Stimulated activated naive CD8-positive, alpha-beta T cell treated with anti-CD3 and anti-CD28 coated beads, Interleukin-15, Interleukin-2, amounts not matched to agents 100 ng/mL and 50 ng/mL, for 24 hours (primary cell): ENCODE measurements around the gene ABTB1.

ENCODE experiments used
- H3K27ac Mint-ChIP-seq: one replicate; pipeline ENCODE4 v1.8.0; 2021; ENCODE audit warnings: mild to moderate bottlenecking, mixed read lengths
- H3K27me3 Mint-ChIP-seq: one replicate; pipeline ENCODE4 v1.8.0; 2021; ENCODE audit warnings: mixed read lengths
- H3K36me3 Mint-ChIP-seq: one replicate; pipeline ENCODE4 v1.8.0; 2021; ENCODE audit warnings: low read depth, mixed read lengths
- H3K4me1 Mint-ChIP-seq: one replicate; pipeline ENCODE4 v1.8.0; 2021; ENCODE audit warnings: low read depth, mixed read lengths
- H3K4me3 Mint-ChIP-seq: one replicate; pipeline ENCODE4 v1.8.0; 2021; ENCODE audit warnings: mild to moderate bottlenecking, mixed read lengths
- H3K9me3 Mint-ChIP-seq: one replicate; pipeline ENCODE4 v1.8.0; 2021; ENCODE audit warnings: mixed read lengths

ABTB1 gene

GRCh38 chr3:127710155-127710941 lies 37.6 kb downstream of the ABTB1 start:
- H3K36me3 Mint-ChIP-seq = no peaks in the 10 kb centered on the region
- H3K4me1 Mint-ChIP-seq = no peaks in the 10 kb centered on the region
- no peak overlapping the region for H3K4me3 Mint-ChIP-seq
- H3K27ac Mint-ChIP-seq = peak overlapping the region; percentile 29
- no peaks in the 10 kb centered on the region for H3K27me3 Mint-ChIP-seq
- H3K9me3 Mint-ChIP-seq = no peaks in the 10 kb centered on the region

- Mint-ChIP-seq H3K36me3 (no peaks in the 10 kb centered on the region), H3K4me3 (no peak overlapping the region), H3K9me3 (no peaks in the 10 kb centered on the region), H3K4me1 (no peaks in the 10 kb centered on the region), H3K27me3 (no peaks in the 10 kb centered on the region), H3K27ac (no peak overlapping the region)
These were observed 38.4 kb downstream of the ABTB1 start for GRCh38 chr3:127711021-127711695.

GRCh38 chr3:127711896-127712295 lies 39.1 kb downstream of the ABTB1 start:
- H3K9me3 Mint-ChIP-seq = no peaks in the 10 kb centered on the region
- no peaks in the 10 kb centered on the region for H3K36me3 Mint-ChIP-seq
- H3K27me3 Mint-ChIP-seq = no peaks in the 10 kb centered on the region
- H3K4me1 Mint-ChIP-seq = no peaks in the 10 kb centered on the region
- H3K27ac Mint-ChIP-seq = no peak overlapping the region
- no peak overlapping the region for H3K4me3 Mint-ChIP-seq

GRCh38 chr3:127712461-127712860 lies 39.7 kb downstream of the ABTB1 start:
- Mint-ChIP-seq H3K4me1 (no peaks in the 10 kb centered on the region), H3K27me3 (no peaks in the 10 kb centered on the region), H3K36me3 (no peaks in the 10 kb centered on the region), H3K4me3 (no peak overlapping the region), H3K9me3 (no peaks in the 10 kb centered on the region), H3K27ac (no peak overlapping the region)

- Mint-ChIP-seq H3K4me3 (no peak overlapping the region), H3K9me3 (no peaks in the 10 kb centered on the region), H3K27me3 (no peaks in the 10 kb centered on the region), H3K27ac (no peak overlapping the region), H3K4me1 (no peaks in the 10 kb centered on the region), H3K36me3 (no peaks in the 10 kb centered on the region)
These were observed 40.4 kb downstream of the ABTB1 start for GRCh38 chr3:127712881-127713771.

GRCh38 chr3:127714125-127714571 lies 41.4 kb downstream of the ABTB1 start:
- H3K27me3 Mint-ChIP-seq = no peaks in the 10 kb centered on the region
- no peaks in the 10 kb centered on the region for H3K4me1 Mint-ChIP-seq
- no peaks in the 10 kb centered on the region for H3K9me3 Mint-ChIP-seq
- H3K4me3 Mint-ChIP-seq = no peak overlapping the region
- no peak overlapping the region for H3K27ac Mint-ChIP-seq
- H3K36me3 Mint-ChIP-seq = no peaks in the 10 kb centered on the region

GRCh38 chr3:127714866-127715265 lies 42.1 kb downstream of the ABTB1 start:
- Mint-ChIP-seq H3K36me3 (no peaks in the 10 kb centered on the region), H3K9me3 (no peaks in the 10 kb centered on the region), H3K4me1 (no peaks in the 10 kb centered on the region), H3K27me3 (no peaks in the 10 kb centered on the region), H3K27ac (no peak overlapping the region), H3K4me3 (no peak overlapping the region)

GRCh38 chr3:127715532-127715931 lies 42.8 kb downstream of the ABTB1 start:
- Mint-ChIP-seq H3K4me3 (no peak overlapping the region), H3K4me1 (no peaks in the 10 kb centered on the region), H3K27ac (no peak overlapping the region), H3K36me3 (no peaks in the 10 kb centered on the region), H3K27me3 (no peaks in the 10 kb centered on the region), H3K9me3 (no peaks in the 10 kb centered on the region)

GRCh38 chr3:127716384-127716783 lies 43.6 kb downstream of the ABTB1 start:
- Mint-ChIP-seq H3K27ac (no peak overlapping the region), H3K9me3 (no peaks in the 10 kb centered on the region), H3K27me3 (no peaks in the 10 kb centered on the region), H3K4me1 (no peaks in the 10 kb centered on the region), H3K36me3 (no peaks in the 10 kb centered on the region), H3K4me3 (no peak overlapping the region)

GRCh38 chr3:127717357-127718244 lies 44.8 kb downstream of the ABTB1 start:
- H3K4me1 Mint-ChIP-seq = no peaks in the 10 kb centered on the region
- H3K9me3 Mint-ChIP-seq = no peaks in the 10 kb centered on the region

GRCh38 chr3:127718245-127718915 lies 45.6 kb downstream of the ABTB1 start:
- H3K36me3 Mint-ChIP-seq = no peaks in the 10 kb centered on the region
- H3K9me3 Mint-ChIP-seq = no peaks in the 10 kb centered on the region
- no peak overlapping the region for H3K4me3 Mint-ChIP-seq
- no peaks in the 10 kb centered on the region for H3K27me3 Mint-ChIP-seq
- H3K4me1 Mint-ChIP-seq = no peaks in the 10 kb centered on the region
- no peak overlapping the region for H3K27ac Mint-ChIP-seq

More at GRCh38 chr3:127717357-127718244, 44.8 kb downstream of the ABTB1 start:
- Mint-ChIP-seq H3K36me3 (no peaks in the 10 kb centered on the region), H3K27me3 (no peaks in the 10 kb centered on the region), H3K4me3 (no peak overlapping the region), H3K27ac (no peak overlapping the region)

GRCh38 chr3:127718916-127719290 lies 46.2 kb downstream of the ABTB1 start:
- no peaks in the 10 kb centered on the region for H3K4me1 Mint-ChIP-seq

GRCh38 chr3:127719369-127719768 lies 46.6 kb downstream of the ABTB1 start:
- Mint-ChIP-seq H3K9me3 (no peaks in the 10 kb centered on the region), H3K36me3 (no peaks in the 10 kb centered on the region), H3K27ac (no peak overlapping the region), H3K4me3 (no peak overlapping the region), H3K4me1 (no peaks in the 10 kb centered on the region), H3K27me3 (no peaks in the 10 kb centered on the region)

More at GRCh38 chr3:127718916-127719290, 46.2 kb downstream of the ABTB1 start:
- Mint-ChIP-seq H3K4me3 (no peak overlapping the region), H3K27ac (no peak overlapping the region), H3K9me3 (no peaks in the 10 kb centered on the region), H3K36me3 (no peaks in the 10 kb centered on the region), H3K27me3 (no peaks in the 10 kb centered on the region)
